ENCODE results near the gene GREB1L.

The GREB1L gene

DNA sequence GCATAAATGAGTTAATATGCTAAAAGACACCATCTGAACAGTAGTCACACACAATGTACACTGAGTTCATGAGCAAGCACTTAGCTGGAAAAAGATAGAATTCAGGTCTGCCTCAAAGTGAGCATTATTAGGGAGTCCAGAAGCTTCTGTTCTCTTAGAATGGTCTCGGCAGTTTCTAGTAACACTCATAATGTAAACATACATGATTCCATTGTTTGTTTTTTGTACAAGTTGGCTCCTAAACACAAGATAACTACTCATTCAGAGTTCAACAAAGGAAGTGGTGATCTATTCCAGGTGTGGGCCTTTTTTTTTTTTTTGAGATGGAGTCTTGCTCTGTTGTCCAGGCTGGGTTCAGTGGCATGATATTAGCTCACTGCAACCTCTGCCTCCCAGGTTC, 292.3 kb downstream of the GREB1L start:
- no peak overlapping the region for H3K4me3 Mint-ChIP-seq
- no peak overlapping the region for H3K27ac Mint-ChIP-seq
- no peak for DNase-seq
- H3K9me3 Mint-ChIP-seq = no peaks in the 10 kb centered on the region
- TF ChIP-seq CTCF (IDR thresholded peaks at IDR 0.05) = no peak
- H3K36me3 Mint-ChIP-seq (ENCODE audit: low read depth) = peaks cover 63% of the 10 kb centered on the region
- no peaks in the 10 kb centered on the region for H3K4me1 Mint-ChIP-seq
- no peaks in the 10 kb centered on the region for H3K27me3 Mint-ChIP-seq (ENCODE audit: low read depth, poor library complexity)

DNA sequence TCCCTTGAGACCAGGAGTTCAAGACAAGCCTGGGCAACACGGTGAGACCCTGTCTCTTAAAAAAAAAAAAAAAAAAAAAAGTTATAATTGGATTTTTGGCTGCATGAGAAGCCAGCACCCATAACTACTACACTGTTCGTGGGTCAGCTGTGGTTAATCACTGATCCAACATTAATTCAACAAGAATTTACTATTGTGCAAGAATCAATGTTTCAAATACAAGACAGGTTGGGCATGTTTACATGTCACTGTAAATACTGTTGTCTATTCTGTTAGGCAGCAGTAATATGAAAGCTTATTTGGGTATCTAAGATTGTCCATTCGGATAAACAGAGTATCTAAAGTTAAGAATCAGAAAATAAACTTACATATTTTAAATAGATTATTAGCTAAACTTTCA, 296.2 kb downstream of the GREB1L start:
- no peaks in the 10 kb centered on the region for H3K9me3 Mint-ChIP-seq
- peaks cover 59% of the 10 kb centered on the region for H3K36me3 Mint-ChIP-seq (ENCODE audit: low read depth)
- no peak for TF ChIP-seq CTCF (IDR thresholded peaks at IDR 0.05)
- H3K4me3 Mint-ChIP-seq = no peak overlapping the region
- no peaks in the 10 kb centered on the region for H3K27me3 Mint-ChIP-seq (ENCODE audit: low read depth, poor library complexity)
- peaks cover 5% of the 10 kb centered on the region for H3K4me1 Mint-ChIP-seq
- H3K27ac Mint-ChIP-seq = no peak overlapping the region
- DNase-seq = no peak

DNA sequence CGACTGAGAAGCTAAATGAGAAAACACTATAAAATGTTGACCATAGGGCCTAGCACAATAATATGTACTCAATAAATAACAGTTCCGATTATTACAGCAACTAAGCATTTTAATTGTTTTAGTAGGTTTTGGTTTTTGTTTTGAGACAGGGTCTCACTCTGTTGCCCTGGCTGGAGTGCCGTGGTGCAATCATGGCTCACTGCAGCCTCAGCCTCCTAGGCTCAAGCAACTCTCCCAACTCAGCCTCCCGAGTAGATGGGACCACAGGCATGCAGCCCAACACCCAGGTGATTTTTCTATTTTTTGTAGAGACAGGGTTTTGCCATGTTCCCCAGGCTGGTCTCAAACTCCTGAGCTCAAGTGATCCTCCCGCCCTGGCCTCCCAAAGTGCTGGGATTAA, 304.4 kb downstream of the GREB1L start:
- H3K27me3 Mint-ChIP-seq (ENCODE audit: low read depth, poor library complexity) = no peaks in the 10 kb centered on the region
- H3K9me3 Mint-ChIP-seq = peaks cover 4% of the 10 kb centered on the region
- no peaks in the 10 kb centered on the region for H3K4me1 Mint-ChIP-seq
- H3K27ac Mint-ChIP-seq = no peak overlapping the region
- H3K4me3 Mint-ChIP-seq = no peak overlapping the region
- DNase-seq = no peak
- no peak for TF ChIP-seq CTCF (IDR thresholded peaks at IDR 0.05)
- H3K36me3 Mint-ChIP-seq (ENCODE audit: low read depth) = peaks cover 72% of the 10 kb centered on the region

DNA sequence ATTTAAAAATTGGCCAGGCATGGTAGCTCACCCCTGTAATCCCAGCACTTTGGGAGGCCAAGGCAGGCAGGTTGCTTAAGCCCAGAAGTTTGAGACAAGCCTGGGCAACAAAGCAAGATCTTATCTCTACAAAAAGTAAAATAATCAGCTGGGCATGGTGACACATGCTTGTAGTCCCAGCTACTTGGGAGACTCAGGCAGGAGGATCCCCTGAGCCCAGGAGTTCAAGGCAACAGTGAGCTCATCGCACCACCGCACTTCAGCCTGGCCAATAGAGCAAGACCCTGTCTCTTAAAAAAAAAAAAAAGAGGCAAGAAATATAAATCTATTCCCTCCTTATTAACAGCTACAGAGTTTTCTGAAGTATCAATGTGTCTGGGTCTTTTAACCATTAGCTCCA, 306.6 kb downstream of the GREB1L start:
- H3K4me1 Mint-ChIP-seq = no peaks in the 10 kb centered on the region
- DNase-seq = no peak
- H3K36me3 Mint-ChIP-seq (ENCODE audit: low read depth) = peaks cover 75% of the 10 kb centered on the region
- no peak overlapping the region for H3K27ac Mint-ChIP-seq
- H3K9me3 Mint-ChIP-seq = peaks cover under 1% of the 10 kb centered on the region
- no peaks in the 10 kb centered on the region for H3K27me3 Mint-ChIP-seq (ENCODE audit: low read depth, poor library complexity)
- TF ChIP-seq CTCF (IDR thresholded peaks at IDR 0.05) = no peak
- no peak overlapping the region for H3K4me3 Mint-ChIP-seq

GRCh38 chr18:21550510-21550970, 308.5 kb downstream of the GREB1L start:
- no peak for TF ChIP-seq CTCF (IDR thresholded peaks at IDR 0.05)
- Mint-ChIP-seq H3K9me3 (no peaks in the 10 kb centered on the region), H3K27me3 (ENCODE audit: low read depth, poor library complexity) (no peaks in the 10 kb centered on the region), H3K4me3 (no peak overlapping the region), H3K4me1 (no peaks in the 10 kb centered on the region), H3K36me3 (ENCODE audit: low read depth) (peaks cover 79% of the 10 kb centered on the region), H3K27ac (peak overlapping the region; percentile 59)
- DNase-seq = no peak

DNA sequence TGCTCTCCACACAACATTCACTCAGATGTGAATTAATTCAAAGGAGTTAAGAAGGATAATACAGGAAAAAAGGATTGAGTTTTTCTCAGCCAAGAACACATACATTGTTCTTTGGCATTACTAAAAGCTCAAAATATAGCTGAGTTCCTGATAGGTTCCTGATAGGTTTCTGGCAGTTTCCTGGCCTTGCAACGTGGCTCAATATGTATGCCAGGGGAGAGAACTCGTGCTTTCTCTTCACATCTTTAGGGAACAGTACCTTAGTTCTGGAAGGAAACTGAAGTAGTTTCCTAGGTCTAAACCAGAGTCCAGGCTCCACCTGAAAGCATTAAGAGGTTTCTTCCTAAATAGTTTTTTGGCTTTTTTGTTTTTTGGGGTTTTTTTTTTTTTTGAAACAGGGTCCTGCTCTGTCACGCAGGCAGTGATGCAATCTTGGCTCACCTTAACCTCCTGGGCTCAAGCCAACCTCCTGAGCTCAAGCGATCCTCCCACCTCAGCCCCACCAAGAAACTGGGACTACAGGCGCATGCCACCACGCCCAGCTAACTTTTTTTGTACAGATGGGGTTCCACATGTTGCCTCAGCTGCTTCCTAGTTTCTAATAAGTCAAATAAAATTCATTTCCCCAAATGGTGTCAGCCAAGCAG, 315.7 kb downstream of the GREB1L start:
- Mint-ChIP-seq H3K27ac (no peak overlapping the region), H3K36me3 (ENCODE audit: low read depth) (peaks cover 67% of the 10 kb centered on the region), H3K9me3 (no peaks in the 10 kb centered on the region), H3K4me3 (no peak overlapping the region), H3K4me1 (no peaks in the 10 kb centered on the region), H3K27me3 (ENCODE audit: low read depth, poor library complexity) (no peaks in the 10 kb centered on the region)
- no peak for TF ChIP-seq CTCF (IDR thresholded peaks at IDR 0.05)
- no peak for DNase-seq
